ENCODE measurements around the gene SLC36A3.
"Not testable (repeated sequence)": the region's sequence is repeated elsewhere in the genome, so short reads cannot be mapped to it uniquely, and the experiment has no call there.

Gene SLC36A3

GRCh38 chr5:151303666-151304065 is at the start of gene SLC36A3:
Gene SLC36A3, minus strand, starts transcription at chr5:151303766. Its CDS starts 412 bp downstream, at chr5:151303354.
- DNase-seq, result no peak

- no peak for DNase-seq
These were observed 48.1 kb upstream of the SLC36A3 start for GRCh38 chr5:151351671-151352070.

GRCh38 chr5:151348789-151349188 is 45.2 kb upstream of the SLC36A3 start:
- DNase-seq, result no peak

- no peak for DNase-seq
These were observed 43.8 kb upstream of the SLC36A3 start, which contains the start of gene SLC36A2 for GRCh38 chr5:151347369-151347768. Gene SLC36A2, minus strand, starts transcription at chr5:151347559. Its CDS starts 99 bp downstream, at chr5:151347460.

DNA sequence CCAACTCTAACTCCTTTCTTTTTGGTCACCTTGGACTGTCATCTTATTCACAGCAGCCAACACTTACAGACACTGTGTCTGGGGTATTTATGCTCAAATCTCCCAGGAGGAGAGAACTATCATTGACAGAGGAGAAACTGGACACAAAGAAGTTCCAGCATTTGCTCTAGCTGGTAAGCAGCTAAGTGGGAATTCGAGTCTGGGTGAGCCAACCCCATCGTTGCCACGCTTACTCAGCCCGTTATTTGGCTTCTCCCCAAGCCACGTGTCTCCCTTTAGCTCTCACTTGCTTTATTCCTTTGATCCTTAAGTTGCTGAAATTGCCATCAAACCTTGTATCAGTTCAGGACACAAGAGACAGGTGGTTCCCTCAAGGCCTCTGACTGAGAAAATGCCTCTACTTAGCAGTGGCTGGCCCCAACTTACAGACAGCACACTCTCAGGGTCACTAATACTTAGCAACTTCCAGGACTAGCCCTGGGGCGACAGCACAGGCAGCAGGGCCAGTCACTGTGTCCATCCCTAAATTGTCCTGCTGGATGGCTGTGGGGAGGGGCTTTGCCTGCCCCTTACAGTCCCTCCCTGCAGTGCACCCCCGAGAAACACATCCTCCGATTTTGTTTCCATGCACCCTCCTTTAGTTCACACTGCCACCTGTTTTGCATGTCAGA is 42.4 kb upstream of the SLC36A3 start:
- peak; percentile 8 for DNase-seq

DNA sequence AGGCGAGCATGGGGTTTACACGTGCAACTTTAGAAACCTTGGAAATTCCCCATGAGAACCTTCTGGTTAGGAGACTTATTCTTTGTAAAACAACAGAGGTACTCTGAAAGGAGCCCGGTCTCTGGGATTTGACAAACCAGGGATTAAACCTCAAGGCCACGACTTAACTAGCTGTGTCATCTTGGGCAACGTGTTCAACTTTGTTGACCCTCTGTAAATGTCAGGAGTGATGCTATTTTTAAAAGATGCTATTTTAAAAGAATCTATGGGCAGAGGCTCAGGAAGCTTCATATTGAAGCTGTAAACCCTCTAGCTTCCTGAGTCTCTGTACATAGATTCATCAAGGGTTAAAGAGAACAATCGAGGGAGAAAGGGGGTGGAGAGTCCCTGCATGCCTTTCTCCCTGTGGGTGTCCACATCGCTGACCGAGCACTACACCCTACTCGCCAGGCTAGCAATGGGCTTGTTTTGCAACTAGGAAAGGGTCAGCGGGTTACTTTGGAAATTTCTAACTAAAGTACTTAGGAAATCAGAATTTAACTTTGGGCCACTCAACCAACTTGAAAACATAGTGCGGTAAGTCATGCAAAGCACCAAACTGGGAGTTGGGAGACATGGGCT is 41.7 kb upstream of the SLC36A3 start:
- DNase-seq, result no peak

GRCh38 chr5:151344088-151344487 is 40.5 kb upstream of the SLC36A3 start:
- DNase-seq, result no peak

DNA sequence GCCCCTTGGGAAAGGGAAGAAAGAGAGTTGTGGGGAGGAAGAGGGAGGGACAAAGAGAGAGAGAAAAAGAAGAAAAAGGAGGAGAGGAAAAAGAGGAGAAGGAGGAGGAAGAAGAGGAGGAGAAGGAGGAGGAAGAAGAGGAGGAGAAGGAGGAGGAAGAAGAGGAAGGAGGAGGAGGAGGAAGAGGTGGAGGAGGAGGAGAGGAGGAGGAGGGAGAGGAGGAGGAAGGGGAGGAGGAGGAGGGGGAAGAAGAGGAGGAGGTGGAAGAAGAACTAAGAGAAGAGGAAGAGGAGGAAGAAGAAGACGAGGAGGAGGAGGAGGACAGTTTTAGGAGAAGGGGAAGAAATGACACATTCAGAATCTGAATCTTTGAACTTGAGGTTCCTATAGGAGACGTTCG is 36.4 kb upstream of the SLC36A3 start:
- DNase-seq, result no peak

DNA sequence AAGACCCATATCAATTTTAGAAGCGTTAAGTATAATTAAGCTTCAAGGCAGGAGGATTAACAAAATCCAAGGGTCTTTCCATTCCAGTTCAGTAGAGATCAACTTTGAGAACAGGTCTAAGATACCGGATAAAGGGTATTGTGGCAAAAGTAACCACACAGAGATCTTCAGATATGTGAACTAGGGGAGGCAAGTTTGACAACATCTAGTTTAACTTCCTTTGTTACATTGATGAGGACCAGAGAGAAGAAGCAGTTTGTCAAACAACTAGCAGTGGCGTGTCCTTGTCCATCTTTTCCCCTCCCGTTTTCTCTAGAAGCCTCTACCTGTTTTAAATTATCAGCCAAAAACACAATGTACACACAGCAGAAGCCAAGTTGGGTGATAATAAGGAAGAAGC is 35.2 kb upstream of the SLC36A3 start:
- DNase-seq, result no peak

- DNase-seq, result no peak
These were observed 29.3 kb upstream of the SLC36A3 start for GRCh38 chr5:151332857-151333256.

- DNase-seq, result no peak
These were observed 25.2 kb upstream of the SLC36A3 start for GRCh38 chr5:151328734-151329133.

GRCh38 chr5:151327585-151327984 is 24.0 kb upstream of the SLC36A3 start:
- DNase-seq, result no peak

DNA sequence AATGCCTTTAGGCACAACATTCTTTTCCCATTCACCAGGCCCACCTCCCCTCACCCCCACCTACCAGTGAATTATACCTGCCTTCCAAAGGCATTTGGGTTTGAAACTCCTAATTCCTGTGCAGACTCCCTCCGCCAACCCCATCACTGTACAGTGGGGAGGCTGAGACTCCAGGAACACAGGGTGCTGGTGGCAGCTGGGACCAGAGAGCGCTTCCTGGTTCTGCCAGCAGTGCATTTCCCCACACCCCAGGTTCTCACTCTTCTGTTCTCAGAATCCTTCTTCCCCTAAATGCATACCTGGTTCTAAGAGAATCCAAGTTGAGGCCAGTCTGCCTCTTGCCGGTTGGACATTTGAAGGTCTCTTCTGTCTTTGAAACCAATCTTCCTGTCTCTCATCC is 22.7 kb upstream of the SLC36A3 start:
- DNase-seq, result no peak

DNA sequence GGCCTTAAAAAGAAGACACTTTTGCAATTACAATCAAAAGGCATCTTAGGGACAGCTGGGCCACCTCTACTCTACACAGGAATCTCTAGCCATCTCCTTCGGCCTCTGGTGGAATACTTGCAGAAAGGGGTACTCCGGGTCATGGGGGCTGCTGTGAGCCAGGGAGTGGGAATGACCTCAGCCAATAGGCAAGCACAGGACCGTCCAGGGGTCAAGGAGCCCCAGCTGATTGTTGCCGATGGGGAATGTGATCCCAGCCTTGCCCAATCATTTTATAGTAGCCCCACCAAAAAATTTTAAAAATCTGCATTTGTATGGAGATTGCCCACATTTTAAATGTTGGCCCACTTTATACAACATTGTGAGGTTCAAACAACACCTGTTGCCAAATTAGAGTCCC is 16.9 kb upstream of the SLC36A3 start:
- DNase-seq, result no peak

GRCh38 chr5:151318850-151319732 is 15.5 kb upstream of the SLC36A3 start:
- DNase-seq, result no peak

GRCh38 chr5:151317871-151318270 is 14.3 kb upstream of the SLC36A3 start:
- no peak for DNase-seq

GRCh38 chr5:151315998-151316597 is 12.5 kb upstream of the SLC36A3 start:
- DNase-seq, result peak; percentile 47

DNA sequence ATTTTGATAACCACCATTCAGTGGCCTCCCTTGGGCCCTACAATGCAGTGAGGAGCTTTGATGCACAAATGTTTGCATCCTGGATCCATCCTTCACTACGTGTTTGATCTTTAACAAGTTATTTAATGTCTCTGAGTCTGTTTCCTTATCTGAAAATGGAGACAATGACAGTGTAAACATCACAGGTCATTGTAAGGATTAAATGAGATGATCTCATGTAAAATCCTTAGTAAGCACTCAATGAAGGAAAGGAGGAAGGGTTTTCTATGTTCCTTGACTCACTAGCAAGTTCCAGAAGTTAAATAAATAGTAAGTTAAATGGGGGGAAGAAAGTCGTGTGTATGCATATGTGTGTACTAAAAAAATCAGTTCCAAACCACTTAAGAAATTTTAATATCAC is 9.8 kb upstream of the SLC36A3 start:
- no peak for DNase-seq

- DNase-seq, result no peak
These were observed 9.3 kb upstream of the SLC36A3 start for GRCh38 chr5:151312756-151313324.

GRCh38 chr5:151310932-151311331 is 7.4 kb upstream of the SLC36A3 start:
- no peak for DNase-seq

DNA sequence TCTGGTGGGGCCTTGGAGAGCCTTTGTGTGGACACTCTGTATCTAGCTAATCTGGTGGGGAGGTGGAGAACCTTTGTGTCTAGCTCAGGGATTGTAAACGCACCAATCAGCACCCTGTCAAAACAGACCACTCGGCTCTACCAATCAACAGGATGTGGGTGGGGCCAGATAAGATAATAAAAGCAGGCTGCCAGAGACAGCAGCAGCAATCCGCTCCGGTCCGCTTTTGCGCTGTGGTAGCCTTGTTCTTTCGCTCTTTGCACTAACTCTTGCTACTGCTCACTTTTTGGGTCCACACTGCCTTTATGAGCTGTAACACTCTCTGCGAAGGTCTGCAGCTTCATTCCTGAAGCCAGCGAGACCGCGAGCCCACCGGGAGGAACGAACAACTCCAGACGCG is 6.3 kb upstream of the SLC36A3 start:
- DNase-seq, result not testable (repeated sequence)

GRCh38 chr5:151309266-151309665 is 5.7 kb upstream of the SLC36A3 start:
- not testable (repeated sequence) for DNase-seq

All from fibroblast of skin of right quadriceps (primary cell).